Hematopoietic multipotent progenitor cell treated with erythropoietin and hydrocortisone succinate and interleukin-3 and kit ligand, for 4 days (in vitro differentiated cells): ENCODE data around the gene RFPL2.
"Not testable (repeated sequence)": the region's sequence is repeated elsewhere in the genome, so short reads cannot be mapped to it uniquely, and the experiment has no call there.

Experiments used
- DNase-seq: peaks from one replicate; pipeline ENCODE4 v3.0.0-alpha.2; 2015

Gene RFPL2

DNA sequence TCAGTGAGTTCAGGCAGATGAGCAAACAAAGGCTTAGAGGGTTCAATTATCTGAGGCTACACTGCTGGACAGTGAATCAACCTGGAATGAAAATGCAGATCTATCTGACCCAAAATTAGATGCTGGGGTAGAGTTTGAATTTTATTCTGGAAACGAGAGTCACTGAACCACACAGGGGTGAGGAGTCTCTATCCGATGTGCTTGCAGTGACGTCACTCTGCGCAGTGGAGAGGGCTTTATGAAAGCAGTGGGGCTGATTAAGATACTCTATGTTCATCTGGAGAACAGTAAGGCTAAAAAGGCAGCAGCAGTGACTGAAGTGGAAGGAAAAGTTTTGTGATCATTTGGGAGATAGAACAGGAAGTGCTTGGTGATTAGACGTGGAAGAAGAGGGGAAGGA lies 44.5 kb downstream of the RFPL2 start:
- not testable (repeated sequence) for DNase-seq

DNA sequence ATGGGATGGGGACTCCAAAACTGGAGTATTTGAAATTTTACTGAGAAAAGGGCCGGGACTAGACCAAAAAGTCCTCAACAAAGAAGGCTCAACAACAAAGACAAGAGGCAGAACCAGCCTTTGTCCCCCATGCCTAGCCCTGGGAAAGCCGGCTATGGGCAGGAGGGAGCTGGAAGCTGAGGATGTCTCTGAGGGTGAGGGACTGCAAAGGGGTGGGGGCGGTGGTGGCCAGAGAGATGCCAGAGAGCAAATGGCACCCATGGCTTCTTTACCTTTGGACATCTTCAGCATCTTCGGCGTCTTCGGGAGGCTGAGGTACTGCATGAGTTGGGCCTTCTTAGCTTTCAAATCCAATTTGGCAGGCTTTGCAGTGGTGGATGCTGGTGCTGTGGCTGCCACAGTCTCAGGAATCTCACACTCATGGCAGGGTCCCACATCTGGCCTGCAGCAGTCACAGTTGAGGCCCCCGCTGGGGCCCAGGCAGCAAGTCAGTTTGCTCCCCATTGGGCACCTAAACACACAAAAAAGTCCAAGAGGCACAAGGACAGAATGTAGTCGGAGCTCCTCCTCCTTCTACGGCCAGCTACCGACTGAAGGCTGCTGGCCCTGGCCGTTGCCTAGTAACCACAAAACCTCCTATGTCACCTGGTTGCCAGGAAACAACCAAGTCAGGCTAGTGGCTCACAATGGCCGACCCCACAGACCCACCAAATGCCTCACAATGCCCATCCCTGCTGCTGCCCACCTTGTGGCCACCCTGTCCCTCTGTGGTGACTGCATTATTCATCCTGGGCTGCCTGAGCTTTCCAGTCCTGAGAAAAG lies 46.0 kb downstream of the RFPL2 start, which contains the start of gene C22orf42:
Gene C22orf42, minus strand, starts transcription at position 592 of the 822 bp plus-strand sequence. Its CDS starts 88 bp downstream, at position 504.
- DNase-seq: no peak

DNA sequence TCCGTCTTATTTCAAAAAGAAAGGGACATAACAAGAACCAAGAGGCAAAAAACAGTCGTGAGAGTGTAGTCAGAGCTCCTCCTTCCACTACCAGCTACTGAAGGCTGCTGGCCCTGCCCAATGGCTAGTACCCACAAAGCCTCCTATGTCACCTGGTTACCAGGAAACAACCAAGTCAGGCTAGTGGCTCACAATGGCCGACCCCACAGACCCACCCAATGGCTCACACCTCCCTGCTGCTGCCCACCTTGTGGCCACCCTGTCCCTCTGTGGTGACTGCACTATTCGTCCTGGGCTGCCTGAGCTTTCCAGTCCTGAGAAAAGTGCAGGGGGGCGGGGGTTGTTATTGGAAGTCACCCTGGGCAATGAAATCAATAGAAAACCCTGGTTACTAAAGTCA lies 47.2 kb downstream of the RFPL2 start:
- DNase-seq: not testable (repeated sequence)

DNA sequence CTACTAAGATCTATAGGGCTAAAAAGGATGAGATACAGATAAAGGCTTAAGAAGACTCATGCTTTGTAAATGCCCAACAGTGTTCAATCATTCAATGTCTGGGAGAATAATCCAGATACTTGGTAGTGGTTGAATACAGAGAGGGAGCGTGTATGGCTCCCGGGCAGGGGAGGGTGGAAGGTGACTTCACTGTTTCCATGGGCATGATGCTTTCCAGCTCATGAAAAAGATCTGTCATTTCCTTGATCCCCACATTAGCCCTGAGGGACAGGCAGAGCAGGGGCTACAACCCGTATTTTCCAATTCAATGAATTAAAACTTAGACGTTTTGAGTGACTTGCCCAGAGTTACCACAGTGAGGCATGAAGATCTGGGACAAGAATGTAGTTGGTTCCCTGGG lies 50.1 kb downstream of the RFPL2 start:
- not testable (repeated sequence) for DNase-seq

DNA sequence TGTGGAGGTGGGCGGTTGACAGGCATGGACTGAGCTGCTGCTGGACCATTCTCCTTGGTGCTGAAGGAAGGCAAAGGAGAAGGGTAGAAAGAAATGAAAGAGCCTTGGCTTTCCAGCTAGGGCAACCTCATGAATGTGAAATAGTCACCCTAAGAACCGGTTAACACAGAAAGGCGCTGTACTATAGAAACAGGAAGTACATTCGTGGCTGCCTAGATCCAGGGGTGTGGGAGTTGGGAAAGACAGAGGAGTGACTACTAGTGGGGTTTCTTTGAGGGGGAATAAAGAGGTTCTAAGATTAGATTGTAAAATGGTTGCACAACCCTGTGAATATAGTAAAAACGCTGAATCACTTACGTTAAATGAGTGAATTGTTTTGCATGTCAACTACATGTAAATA lies 53.2 kb downstream of the RFPL2 start:
- DNase-seq: not testable (repeated sequence)

DNA sequence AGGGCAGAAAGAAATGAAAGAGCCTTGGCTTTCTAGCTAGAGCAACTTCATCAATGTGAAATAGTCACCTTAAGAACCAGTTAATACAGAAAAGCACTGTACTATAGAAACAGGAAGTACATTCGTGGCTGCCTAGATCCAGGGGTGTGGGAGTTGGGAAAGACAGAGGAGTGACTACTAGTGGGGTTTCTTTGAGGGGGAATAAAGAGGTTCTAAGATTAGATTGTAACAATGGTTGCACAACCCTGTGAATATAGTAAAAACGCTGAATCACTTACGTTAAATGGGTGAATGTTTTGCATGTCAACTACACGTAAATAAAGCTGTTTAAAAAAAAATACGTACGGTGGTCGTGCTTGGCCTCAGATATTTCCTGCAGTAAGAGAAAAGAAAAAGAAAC lies 54.2 kb downstream of the RFPL2 start:
- DNase-seq: not testable (repeated sequence)

DNA sequence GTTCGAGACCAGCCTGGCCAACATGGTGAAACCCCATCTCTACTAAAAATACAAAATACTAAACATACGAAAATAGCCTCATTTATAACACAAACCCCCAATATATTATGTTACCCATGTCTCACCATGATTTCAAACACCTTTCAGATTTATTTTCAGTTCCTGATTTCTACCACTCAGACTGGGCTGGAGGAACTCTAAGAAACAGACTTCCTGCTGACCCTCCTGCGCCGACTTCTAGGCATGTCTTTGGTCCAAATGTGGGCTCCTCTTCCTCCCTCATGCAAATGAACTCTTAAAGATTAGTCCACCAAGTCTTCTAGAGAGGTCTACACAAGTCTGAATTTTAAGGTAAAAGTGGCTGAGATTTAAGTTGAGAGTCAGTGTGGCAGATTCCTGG lies 56.5 kb downstream of the RFPL2 start:
- not testable (repeated sequence) for DNase-seq

DNA sequence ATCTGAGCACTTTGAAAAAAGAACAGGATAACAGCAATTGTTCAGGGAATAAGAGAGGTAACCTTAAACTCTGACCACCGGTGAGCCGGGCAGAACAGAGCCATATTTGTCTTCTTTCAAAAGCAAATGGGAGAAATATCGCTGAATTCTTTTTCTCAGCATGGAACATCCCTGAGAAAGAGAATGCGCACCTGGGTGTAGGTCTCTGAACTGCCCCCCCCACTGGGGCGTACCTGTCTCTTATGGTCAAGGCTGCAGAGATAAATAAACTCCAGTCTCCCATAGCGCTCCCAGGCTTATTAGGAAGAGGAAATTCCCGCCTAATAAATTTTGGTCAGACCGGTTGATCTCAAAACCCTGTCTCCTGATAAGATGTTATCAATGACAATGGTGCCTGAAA lies 57.7 kb downstream of the RFPL2 start:
- DNase-seq: not testable (repeated sequence)

DNA sequence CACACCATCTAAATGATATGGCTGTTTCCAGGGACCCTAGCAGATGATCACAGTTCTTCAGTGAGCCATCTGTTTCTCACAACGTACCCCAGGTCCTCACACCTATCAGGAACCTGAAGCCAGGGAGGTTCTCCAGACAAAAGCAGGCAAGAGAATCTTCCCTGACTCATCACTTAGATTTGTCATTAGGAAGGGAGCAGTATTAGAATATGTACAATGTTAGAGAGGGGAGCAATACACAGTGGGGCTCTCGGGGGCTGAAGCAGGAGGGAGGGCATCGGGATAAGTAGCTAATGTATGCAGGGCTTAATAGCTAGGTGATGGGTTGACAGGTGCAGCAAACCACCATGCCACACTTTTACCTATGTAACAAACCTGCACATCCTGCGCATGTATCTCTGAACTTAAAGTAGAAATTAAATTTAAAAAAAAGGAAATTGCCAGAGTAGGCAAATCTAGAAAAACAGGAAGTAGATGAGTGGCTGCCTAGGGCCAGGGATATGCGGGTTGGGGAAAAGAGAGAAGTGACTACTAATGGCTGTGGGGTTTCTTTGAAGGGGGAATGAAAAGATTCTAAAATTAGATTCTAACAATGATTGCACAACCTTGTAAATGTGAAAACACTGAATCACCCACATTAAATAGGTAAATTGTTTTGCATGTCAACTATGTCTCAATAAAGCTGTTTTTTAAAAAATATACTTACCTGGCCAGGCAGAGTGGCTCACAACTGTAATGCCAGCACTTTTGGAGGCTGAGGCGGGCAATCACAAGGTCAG lies 60.2 kb downstream of the RFPL2 start:
- DNase-seq: peak; percentile 86

DNA sequence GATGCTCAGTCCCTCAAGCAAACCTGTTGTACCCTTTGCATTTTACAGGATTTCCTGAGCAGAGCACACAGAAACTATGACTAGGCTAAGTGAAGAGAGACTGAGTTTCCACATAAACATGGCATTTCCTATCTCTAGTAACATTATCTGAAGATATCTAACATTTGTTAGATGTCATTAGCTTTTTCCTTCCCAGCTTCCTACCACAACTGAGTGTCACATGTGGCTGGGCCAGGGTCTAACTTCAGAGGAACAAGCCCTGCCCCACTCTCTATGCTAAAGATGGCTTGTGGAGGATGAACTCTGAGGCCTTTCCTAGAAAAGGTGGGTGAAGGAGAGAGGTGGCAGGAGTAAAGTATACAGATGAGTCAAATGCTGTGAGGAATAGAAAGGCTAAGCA lies 62.3 kb downstream of the RFPL2 start:
- no peak for DNase-seq

DNA sequence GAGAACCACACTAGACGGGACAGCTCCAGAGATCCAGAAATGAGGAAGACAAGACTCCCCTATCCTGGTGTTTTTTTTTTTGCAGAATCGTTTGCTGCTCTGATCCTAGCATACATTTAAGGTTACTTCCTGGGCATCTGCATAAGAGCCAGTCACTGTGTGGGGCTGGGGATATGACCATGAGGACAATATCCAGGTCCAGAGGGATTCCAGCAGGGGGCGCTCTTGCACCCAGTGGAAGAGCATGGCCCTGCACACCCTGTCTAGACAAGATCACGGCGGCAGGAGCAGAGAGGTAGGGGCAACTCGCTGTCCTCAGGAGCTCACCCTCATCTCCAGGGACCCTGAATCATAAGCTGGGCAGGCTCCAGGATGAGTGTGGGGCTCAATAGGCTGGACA lies 64.2 kb downstream of the RFPL2 start:
- DNase-seq: peak; percentile 17
